ENCODE results near the gene FTCD. TPM values are rescaled to one million over a fixed set of nuclear protein-coding genes. Genes with fewer than 3 reads are reported as not detected.

Gene FTCD
- total and polyA plus RNA-seq, 12 donors: 0.20 to 16.8 (median 1.9) TPM; not detected in 2

DNA sequence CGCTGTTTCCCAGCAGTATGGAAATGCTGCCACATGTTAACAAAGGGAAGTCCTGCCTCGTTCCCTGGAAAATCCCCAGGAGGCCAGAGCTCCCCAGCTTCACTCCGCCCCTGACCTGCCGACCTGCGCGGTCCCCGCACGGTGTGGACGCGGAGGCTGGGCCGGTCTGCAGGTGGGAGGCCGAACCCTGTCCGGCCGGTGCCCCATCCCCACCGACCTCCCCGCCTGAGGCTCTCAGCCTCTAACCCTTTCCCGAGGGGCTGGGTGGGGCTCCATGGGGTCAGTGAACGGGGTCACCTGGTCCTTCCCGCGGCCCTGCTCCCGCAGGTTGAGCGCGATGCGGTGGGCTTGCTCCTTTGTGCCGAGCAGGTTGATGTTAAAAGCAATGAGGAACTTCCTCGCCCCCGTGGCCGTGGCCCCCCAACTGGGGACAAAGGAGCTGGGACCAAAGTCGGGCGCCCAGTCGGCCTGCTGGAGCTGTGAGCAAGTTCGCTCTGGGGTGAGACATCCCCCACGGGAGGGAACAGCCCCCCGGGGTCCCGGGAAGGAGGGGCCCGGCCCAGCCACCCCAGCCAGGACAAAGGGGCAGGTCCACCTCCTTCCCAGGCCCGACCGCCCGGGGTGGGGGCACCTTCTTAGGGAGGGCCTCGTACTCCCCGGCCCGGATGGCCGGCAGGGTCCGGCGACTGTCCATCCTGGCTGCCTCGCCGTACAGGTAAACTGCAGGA lies 4.0 kb downstream of the FTCD start:
- Histone ChIP-seq H3K4me3 (no peak overlapping the region), H3K9me3 (replicated peaks in 1 of 3) (no peaks in the 10 kb centered on the region), H3K4me1 (replicated peaks in 1 of 2) (peaks cover 11 to 12% of the 10 kb centered on the region in 2 donors), H3K27me3 (no peaks in the 10 kb centered on the region), H3K36me3 (replicated peaks in 1 of 2) (no peaks in the 10 kb centered on the region), H3K27ac (no peak overlapping the region)
- intact Hi-C loops (cut with DNase I): no loop called here
- DNase-seq: peak in 6 of 7 donors; percentile 7 to 48 (median 16)
- WGBS, 4 donors: 86 to 96% (median 90%) methylated on average over 5 to 47 of the region's 47 CpGs
- TF ChIP-seq POLR2A (IDR thresholded peaks at IDR 0.05): no peak
- TF ChIP-seq, protein P1, sequence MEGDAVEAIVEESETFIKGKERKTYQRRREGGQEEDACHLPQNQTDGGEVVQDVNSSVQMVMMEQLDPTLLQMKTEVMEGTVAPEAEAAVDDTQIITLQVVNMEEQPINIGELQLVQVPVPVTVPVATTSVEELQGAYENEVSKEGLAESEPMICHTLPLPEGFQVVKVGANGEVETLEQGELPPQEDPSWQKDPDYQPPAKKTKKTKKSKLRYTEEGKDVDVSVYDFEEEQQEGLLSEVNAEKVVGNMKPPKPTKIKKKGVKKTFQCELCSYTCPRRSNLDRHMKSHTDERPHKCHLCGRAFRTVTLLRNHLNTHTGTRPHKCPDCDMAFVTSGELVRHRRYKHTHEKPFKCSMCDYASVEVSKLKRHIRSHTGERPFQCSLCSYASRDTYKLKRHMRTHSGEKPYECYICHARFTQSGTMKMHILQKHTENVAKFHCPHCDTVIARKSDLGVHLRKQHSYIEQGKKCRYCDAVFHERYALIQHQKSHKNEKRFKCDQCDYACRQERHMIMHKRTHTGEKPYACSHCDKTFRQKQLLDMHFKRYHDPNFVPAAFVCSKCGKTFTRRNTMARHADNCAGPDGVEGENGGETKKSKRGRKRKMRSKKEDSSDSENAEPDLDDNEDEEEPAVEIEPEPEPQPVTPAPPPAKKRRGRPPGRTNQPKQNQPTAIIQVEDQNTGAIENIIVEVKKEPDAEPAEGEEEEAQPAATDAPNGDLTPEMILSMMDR (IDR thresholded peaks at IDR 0.05): no peak

GRCh38 chr21:46150491-46151121 lies 4.8 kb downstream of the FTCD start:
- H3K4me1 ChIP-seq (replicated peaks in 1 of 2): peaks cover 11 to 12% of the 10 kb centered on the region in 2 donors
- no peak overlapping the region for H3K4me3 ChIP-seq
- intact Hi-C loops (cut with DNase I): no loop called here
- no peak overlapping the region for H3K27ac ChIP-seq
- no peak for TF ChIP-seq POLR2A (IDR thresholded peaks at IDR 0.05)
- TF ChIP-seq, protein P1 (IDR thresholded peaks at IDR 0.05): no peak
- H3K9me3 ChIP-seq (replicated peaks in 1 of 3): no peaks in the 10 kb centered on the region
- 89 to 94% (median 93%) methylated on average over 6 to 24 of the region's 24 CpGs for WGBS, 4 donors
- DNase-seq: peak in 4 of 7 donors; percentile 5 to 22 (median 14)
- no peaks in the 10 kb centered on the region for H3K36me3 ChIP-seq (replicated peaks in 1 of 2)
- no peaks in the 10 kb centered on the region for H3K27me3 ChIP-seq

- DNase-seq: peak in 3 of 7 donors; percentile 7 to 13 (median 12)
- Histone ChIP-seq H3K36me3 (replicated peaks in 1 of 2) (no peaks in the 10 kb centered on the region), H3K9me3 (replicated peaks in 1 of 3) (no peaks in the 10 kb centered on the region), H3K27me3 (no peaks in the 10 kb centered on the region), H3K4me1 (replicated peaks in 1 of 2) (peaks cover 11 to 12% of the 10 kb centered on the region in 2 donors), H3K27ac (no peak overlapping the region), H3K4me3 (no peak overlapping the region)
- WGBS, 4 donors: 86 to 92% (median 88%) methylated on average over 8 to 19 of the region's 19 CpGs
- TF ChIP-seq, protein P1 (IDR thresholded peaks at IDR 0.05): no peak
- no peak for TF ChIP-seq POLR2A (IDR thresholded peaks at IDR 0.05)
- intact Hi-C loops (cut with DNase I): no loop called here
Measured at GRCh38 chr21:46150073-46150472, 5.3 kb downstream of the FTCD start.

DNA sequence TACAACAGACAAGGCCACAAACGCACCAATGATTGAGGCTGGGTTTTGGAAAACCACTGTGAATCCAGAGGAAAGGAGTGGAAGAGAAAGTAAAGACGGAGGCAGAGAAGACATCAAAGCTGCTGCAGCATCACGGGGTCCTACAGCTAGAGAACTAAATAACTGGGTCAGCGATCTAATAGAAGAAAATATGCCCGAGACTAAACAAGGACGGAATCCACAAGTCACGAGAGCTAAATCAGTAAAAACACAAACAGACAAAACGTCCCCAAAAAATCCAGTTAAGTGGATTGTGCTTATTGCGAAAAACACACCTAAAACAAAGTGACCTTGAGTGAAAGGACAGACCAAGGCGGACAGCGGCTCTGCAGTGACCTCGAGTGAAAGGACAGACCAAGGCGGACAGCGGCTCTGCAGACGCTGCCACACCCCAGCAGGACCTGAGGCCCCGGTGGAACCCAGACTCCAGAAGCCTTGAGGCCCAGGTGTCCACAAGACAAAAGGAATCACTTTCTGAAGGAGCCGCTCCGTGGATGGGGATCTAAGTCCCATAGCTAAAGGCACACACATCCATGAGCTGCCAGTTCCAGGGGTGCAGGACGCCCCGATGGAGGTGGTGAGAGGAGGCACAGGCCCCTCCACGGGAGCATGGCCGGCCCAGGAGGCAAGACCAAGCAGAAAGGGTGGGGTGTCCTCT lies 6.0 kb downstream of the FTCD start:
- Histone ChIP-seq H3K4me3 (no peak overlapping the region), H3K36me3 (replicated peaks in 1 of 2) (no peaks in the 10 kb centered on the region), H3K4me1 (replicated peaks in 1 of 2) (peaks cover 11 to 12% of the 10 kb centered on the region in 2 donors), H3K27ac (no peak overlapping the region), H3K27me3 (no peaks in the 10 kb centered on the region), H3K9me3 (replicated peaks in 1 of 3) (no peaks in the 10 kb centered on the region)
- WGBS, 4 donors: 68 to 75% (median 72%) methylated on average over 22 of the region's 22 CpGs
- intact Hi-C loops (cut with DNase I): loop anchor here (10.0 kb wide), 2 partner anchors 75 to 105 kb away; partner anchors contain the start of gene LSS (in 1 of the 2)
- TF ChIP-seq, protein P1 (IDR thresholded peaks at IDR 0.05): no peak
- no peak for TF ChIP-seq POLR2A (IDR thresholded peaks at IDR 0.05)
- DNase-seq: peak in 2 of 7 donors; percentile 14 to 36

Measured in adrenal gland (tissue), 12 donors.